Upper lobe of right lung (tissue), 1 donor: Measurements from ENCODE around the gene SAMD5. TPM values are rescaled to one million over a fixed set of nuclear protein-coding genes. Genes with fewer than 3 reads are reported as not detected.

Experiments used
- ATAC-seq: fragments of 200-7000 bp; cut with Tn5 transposase; one replicate; pipeline ENCODE4 v1.9.1; 2020; ENCODE audit warnings: mild to moderate bottlenecking, moderate library complexity
- DNase-seq: peaks from one replicate; pipeline ENCODE4 v3.0.0-alpha.2; 2020
- H3K27ac ChIP-seq: fragments of 200-600 bp; one replicate; pipeline ENCODE4 v1.8.0; 2022
- H3K27me3 ChIP-seq: fragments of 200-600 bp; one replicate; pipeline ENCODE4 v1.8.0; 2022; ENCODE audit warnings: mild to moderate bottlenecking
- H3K36me3 ChIP-seq: fragments of 200-600 bp; one replicate; pipeline ENCODE4 v1.8.0; 2022
- H3K4me1 ChIP-seq: fragments of 200-600 bp; one replicate; pipeline ENCODE4 v1.8.0; 2022
- H3K4me3 ChIP-seq: fragments of 200-600 bp; one replicate; pipeline ENCODE4 v1.8.0; 2022; ENCODE audit warnings: mild to moderate bottlenecking
- H3K9me3 ChIP-seq: fragments of 200-600 bp; one replicate; pipeline ENCODE4 v1.8.0; 2022
- intact Hi-C: fragments of 100-400 bp; cut with DNase I; formaldehyde crosslinking; loops from one replicate; pipeline ENCODE4 v1.11.0; 2022
- total RNA-seq: library from RNA; stranded (reverse); fragmentation: NEBNext Ultra II Directional; extraction: Animal tissue kit (Norgen Biotek cat#: 25700); gene quantifications from one replicate; pipeline ENCODE4 v1.2.1, GENCODE V29; 2021
- TF ChIP-seq, protein P1 (sequence below): fragments of 200-600 bp; IDR thresholded peaks from one replicate; pipeline ENCODE4 v1.8.0; 2022; ENCODE audit warnings: antibody characterized with exemption
- donor health status: DM: no; HTN: yes; CAD: no; lungs with severe emphysema.

SAMD5 gene
- total RNA-seq, 1 donor from 2014 or later = 19.6 TPM

DNA sequence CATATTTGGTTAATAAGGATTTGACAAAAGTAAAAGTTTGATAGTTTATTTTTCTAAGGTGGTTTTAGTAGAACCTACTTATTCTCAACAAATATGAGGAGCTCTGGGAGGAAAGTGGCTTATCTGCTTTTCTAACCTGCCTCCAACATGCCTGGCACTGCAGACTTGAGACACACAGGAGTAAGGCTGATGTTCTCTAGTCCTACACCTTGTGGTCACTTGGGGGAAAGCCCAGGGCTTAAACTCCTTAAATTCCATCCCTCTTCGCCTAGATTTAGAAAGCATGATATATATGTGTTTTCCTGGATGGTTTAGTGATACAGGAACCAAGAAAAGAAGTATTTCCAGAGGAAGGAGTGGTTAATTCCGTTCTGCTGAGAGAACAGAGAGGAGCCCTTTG, 39.9 kb upstream of the SAMD5 start:
- no peak overlapping the region for H3K4me3 ChIP-seq
- intact Hi-C loops = no loop called here
- ATAC-seq = no peak

DNA sequence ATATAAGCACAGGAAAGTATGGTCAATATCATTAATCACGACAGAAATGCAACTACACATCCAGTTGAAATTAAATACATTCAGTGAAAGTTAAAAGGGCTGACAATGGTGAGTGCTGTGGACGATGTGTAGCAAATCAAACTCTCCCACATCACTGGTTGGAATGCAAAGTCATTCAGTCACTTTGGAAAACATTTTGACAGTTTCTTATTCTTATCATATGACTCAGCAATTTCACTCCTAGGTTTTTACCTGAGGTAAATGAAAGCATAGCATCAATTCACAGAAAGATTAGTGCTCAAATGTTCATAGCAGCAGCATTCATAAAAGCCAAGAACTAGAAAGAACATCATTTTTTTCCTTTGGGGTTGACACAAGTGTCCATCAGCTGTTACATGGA, 28.6 kb upstream of the SAMD5 start:
- no peak for ATAC-seq
- Histone ChIP-seq H3K4me1 (no peaks in the 10 kb centered on the region), H3K27ac (no peak overlapping the region), H3K4me3 (no peak overlapping the region), H3K36me3 (no peaks in the 10 kb centered on the region), H3K9me3 (no peaks in the 10 kb centered on the region), H3K27me3 (no peaks in the 10 kb centered on the region)
- intact Hi-C loops = no loop called here
- no peak for DNase-seq
- TF ChIP-seq, protein P1, sequence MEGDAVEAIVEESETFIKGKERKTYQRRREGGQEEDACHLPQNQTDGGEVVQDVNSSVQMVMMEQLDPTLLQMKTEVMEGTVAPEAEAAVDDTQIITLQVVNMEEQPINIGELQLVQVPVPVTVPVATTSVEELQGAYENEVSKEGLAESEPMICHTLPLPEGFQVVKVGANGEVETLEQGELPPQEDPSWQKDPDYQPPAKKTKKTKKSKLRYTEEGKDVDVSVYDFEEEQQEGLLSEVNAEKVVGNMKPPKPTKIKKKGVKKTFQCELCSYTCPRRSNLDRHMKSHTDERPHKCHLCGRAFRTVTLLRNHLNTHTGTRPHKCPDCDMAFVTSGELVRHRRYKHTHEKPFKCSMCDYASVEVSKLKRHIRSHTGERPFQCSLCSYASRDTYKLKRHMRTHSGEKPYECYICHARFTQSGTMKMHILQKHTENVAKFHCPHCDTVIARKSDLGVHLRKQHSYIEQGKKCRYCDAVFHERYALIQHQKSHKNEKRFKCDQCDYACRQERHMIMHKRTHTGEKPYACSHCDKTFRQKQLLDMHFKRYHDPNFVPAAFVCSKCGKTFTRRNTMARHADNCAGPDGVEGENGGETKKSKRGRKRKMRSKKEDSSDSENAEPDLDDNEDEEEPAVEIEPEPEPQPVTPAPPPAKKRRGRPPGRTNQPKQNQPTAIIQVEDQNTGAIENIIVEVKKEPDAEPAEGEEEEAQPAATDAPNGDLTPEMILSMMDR = no peak

More for the DNA sequence above, 39.9 kb upstream of the SAMD5 start:
- Histone ChIP-seq H3K27ac (no peak overlapping the region), H3K36me3 (no peaks in the 10 kb centered on the region), H3K4me1 (no peaks in the 10 kb centered on the region), H3K9me3 (no peaks in the 10 kb centered on the region), H3K27me3 (no peaks in the 10 kb centered on the region)
- no peak for DNase-seq
- TF ChIP-seq, protein P1 = no peak

DNA sequence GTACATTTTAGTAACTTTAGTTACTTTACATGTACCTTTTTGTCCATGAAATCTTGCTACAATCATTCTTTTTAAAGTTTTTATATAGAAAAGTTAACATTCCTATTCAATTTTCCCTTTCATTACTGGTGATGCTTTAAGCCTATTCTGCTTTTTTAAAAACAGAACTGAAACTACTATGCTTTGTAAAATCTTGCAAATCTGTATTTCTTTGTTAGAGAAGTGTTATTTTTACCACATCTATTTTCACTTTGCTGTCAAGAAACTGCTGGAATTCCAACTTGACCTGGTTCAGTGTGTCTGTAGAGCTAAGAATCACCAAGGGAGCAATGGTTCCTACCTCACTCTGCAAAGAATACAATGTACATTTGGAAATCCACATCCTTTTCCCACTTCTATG, 21.8 kb upstream of the SAMD5 start:
- TF ChIP-seq, protein P1 = no peak
- ATAC-seq (no peak), DNase-seq (no peak)
- Histone ChIP-seq H3K4me3 (no peak overlapping the region), H3K9me3 (no peaks in the 10 kb centered on the region), H3K36me3 (no peaks in the 10 kb centered on the region), H3K27ac (no peak overlapping the region), H3K27me3 (no peaks in the 10 kb centered on the region), H3K4me1 (no peaks in the 10 kb centered on the region)
- intact Hi-C loops = no loop called here

DNA sequence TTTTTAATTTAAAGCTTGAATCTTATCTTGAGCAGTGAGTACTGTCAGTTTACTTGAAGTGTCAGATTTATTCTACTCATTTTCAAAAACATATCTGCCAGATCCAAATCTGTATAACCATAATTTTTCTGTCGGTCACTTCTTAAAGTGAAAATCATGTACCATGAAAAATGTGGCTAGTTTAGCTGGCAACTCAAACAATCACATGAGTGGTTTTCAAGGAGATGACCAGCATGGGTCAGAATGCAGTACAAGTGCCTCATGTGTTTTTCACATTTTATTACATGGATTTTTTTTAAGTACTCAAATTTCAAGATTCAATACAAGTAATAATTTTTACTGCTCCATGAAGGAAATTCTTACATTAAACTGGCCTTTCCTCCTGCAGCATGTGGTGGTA, 11.0 kb upstream of the SAMD5 start:
- DNase-seq (no peak), ATAC-seq (no peak)
- H3K4me1 ChIP-seq = no peaks in the 10 kb centered on the region
- intact Hi-C loops = no loop called here
- TF ChIP-seq, protein P1 = no peak
- no peaks in the 10 kb centered on the region for H3K36me3 ChIP-seq
- H3K27me3 ChIP-seq = peaks cover 9% of the 10 kb centered on the region
- no peaks in the 10 kb centered on the region for H3K9me3 ChIP-seq
- H3K27ac ChIP-seq = no peak overlapping the region
- H3K4me3 ChIP-seq = no peak overlapping the region

DNA sequence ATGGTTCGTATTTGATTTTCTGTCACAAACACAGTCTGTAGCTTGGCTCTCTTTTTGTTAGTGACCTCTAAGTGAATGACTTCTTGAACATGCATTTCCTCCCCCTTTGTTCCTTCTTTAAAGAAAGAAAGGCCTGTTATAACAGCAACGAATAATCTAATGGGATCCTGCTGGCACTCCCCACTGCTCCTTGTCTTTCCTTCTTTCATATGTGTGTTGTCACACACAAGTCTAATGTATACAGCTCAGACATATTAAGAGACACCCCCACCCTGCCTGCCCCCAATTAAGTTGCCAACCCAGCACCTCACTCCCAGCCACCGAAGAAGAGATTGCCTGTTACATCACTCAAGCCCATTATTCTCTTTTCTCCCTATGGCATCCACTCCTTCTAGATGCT, 4.9 kb upstream of the SAMD5 start:
- no peak for DNase-seq
- no peak for ATAC-seq
- Histone ChIP-seq H3K4me1 (peaks cover 14% of the 10 kb centered on the region), H3K27me3 (peaks cover 23% of the 10 kb centered on the region), H3K4me3 (no peak overlapping the region), H3K36me3 (no peaks in the 10 kb centered on the region), H3K9me3 (no peaks in the 10 kb centered on the region), H3K27ac (no peak overlapping the region)
- TF ChIP-seq, protein P1 = no peak
- intact Hi-C loops = loop anchor here (5.0 to 10.0 kb wide), 2 partner anchors 664 to 751 kb away; no protein-coding TSS in a partner anchor

DNA sequence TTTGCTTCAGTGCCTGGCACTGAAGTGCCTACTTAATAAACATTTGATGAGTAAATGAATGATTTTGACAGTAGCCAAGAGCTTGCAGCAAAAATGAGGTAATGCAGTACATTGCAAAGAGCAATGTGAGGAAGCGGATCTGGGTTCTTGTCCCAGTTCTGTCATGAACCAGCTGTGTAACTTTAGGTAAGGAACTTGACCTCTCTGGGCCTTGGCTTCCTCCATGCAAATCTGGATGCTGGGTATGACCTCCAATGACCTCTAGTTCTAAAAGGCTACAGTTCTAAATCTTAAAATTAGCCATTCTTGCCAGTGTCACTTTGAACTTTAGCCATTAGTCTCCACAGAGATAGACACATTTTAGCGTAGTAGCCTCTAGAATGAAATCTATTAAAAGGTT, 3.6 kb upstream of the SAMD5 start:
- Histone ChIP-seq H3K4me1 (peaks cover 14% of the 10 kb centered on the region), H3K9me3 (no peaks in the 10 kb centered on the region), H3K27ac (no peak overlapping the region), H3K36me3 (no peaks in the 10 kb centered on the region), H3K4me3 (no peak overlapping the region), H3K27me3 (peaks cover 23% of the 10 kb centered on the region)
- TF ChIP-seq, protein P1 = no peak
- ATAC-seq (no peak), DNase-seq (no peak)
- intact Hi-C loops = loop anchor here (5.0 to 10.0 kb wide), 2 partner anchors 662 to 750 kb away; no protein-coding TSS in a partner anchor
